HG03520 (cell line): ENCODE results near the gene ABHD11.

Experiments
- ATAC-seq: cut with Tn5 transposase; IDR thresholded peaks from one replicate; pipeline ENCODE4 v1.9.1; 2021; ENCODE audit warnings: mild to moderate bottlenecking, moderate library complexity; ENCODE audit not compliant: unreplicated experiment

Gene ABHD11

GRCh38 chr7:73702665-73703064 lies 35.9 kb downstream of the ABHD11 start:
- ATAC-seq, result no peak

DNA sequence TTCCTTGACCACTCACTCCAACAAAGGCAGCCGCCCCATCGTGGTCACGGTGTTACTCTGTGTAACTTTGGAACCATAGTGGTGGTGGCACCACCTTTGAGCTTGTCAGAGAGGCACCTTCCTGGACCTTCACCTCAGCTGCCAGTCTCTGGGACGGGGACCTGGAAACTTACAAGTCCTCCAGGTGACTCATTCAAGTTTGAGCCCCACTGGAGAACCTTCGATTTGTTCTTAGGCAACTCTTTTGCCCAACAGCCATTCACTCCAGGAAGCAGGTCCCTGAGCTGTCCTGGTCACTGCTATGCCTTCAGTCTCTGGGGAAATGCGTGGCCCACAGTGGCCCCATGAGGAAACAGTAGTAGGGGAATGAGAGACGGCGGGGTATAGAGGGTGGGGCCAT lies 36.4 kb downstream of the ABHD11 start:
- ATAC-seq, result no peak

DNA sequence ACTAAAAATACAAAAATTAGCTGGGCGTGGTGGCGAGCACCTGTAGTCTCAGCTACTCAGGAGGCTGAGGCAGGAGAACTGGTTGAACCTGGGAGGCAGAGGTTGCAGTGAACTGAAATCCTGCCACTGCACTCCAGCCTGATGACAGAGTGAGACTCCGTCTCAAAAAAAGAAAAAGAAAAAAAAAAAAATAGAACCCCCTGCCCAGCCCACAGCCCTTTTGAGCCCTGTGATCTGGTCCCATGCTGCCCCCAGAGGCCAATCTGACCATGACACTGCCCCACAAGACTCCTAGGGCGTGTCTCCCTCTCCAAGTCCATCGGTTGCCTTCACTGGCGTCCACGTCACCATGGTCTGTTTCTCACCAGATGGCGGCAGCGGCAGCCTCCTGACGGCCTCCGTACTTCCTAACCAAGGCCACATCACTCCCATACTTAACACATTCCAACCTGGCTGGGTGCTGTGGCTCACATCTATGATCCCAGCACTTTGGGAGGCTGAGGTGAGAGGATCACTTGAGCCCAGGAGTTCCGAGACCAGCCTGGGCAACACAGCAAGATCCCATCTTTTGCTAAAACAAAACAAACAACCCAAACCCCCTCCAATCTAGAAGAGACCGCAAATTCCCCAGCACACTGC lies 37.1 kb downstream of the ABHD11 start:
- ATAC-seq, result no peak

DNA sequence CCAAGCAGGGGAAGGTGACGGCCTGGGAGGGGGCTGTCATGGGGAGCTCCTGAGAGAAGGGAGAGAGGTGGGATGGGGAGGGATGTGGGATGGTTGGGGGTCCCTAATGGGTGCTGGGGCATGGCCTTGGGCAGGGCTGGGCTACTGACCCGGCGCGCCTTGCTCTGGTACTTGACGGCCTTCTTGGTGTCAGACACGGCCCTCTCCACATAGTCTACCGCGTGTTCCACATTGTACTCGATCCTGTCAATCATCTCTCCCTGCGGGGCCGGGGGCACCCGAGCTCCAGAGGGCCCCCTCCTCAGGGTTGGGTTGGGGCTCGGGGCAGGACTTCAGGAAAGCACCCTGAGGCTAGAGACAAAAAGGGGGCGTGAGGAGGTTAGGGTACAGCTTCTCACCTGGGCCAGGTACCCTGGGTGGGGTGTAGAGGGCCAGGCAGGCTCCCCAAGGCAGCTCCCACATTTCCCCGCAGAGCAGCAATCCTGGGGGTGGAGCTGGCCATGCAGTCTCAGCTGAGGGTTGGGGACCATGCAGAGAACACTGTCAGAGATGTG lies 37.9 kb downstream of the ABHD11 start:
- no peak for ATAC-seq

- ATAC-seq, result no peak
Observed at GRCh38 chr7:73700069-73700423, 38.6 kb downstream of the ABHD11 start.

- ATAC-seq, result no peak
Observed at GRCh38 chr7:73699370-73700068, 39.1 kb downstream of the ABHD11 start.

DNA sequence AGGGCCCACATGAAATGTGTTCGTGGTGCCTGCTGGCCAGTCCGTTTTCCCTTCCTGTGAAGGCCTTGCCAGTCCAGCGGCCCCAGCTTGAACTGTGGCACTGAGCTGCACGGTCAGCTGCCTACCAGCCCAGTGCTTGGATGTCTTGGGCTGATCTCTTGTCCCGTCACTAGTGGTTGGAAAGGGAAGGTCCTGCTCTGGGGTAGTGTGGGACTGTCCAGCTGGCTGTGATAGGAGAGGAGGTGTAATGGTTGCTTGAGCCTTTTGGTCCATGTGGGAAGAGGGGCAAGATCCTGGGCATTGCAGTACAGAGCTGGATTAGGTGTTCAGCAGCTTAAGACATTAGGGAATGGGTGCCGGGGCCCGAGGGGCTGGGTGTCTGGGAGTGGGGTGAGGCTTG lies 40.2 kb downstream of the ABHD11 start:
- no peak for ATAC-seq

DNA sequence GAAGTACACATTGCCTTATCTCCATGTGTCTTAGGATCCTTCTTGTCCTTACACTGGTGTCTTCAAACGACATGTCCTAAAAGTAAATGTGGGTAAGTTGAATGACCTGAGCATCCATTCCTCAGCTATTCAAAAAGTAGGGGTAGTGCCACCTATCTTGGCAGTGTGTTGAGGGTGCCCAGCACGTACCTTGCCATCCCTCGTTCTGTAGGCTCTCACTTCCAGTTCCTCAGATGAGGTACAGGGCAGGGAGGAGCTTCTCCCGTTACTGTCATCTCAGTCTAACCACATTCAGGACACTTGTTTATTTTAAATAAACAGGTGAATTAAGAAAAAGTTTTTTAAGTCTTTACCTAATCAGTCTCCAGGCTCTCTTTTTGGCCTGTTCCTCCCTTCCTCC lies 42.2 kb downstream of the ABHD11 start:
- no peak for ATAC-seq

DNA sequence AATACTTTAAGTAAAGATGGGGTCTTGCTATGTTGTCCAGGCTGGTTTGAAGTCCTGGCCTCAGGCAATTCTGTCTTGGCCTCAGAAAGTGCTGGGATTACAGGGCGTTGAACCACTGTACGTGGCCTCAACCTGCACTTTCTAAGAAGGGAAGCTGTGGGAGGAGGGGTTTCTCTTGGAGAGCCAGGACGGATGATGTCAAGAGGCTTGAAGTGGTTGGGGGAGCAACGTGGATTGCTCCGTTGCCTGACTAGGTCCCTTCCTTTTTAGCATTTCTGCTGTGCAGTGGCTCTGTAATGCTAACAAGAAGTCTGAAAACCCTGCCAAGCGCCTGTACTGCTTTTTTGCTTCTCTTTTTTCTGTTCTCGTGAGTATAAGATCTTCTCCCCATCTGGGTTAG lies 48.0 kb downstream of the ABHD11 start:
- no peak for ATAC-seq

- ATAC-seq, result no peak
Observed at GRCh38 chr7:73688288-73688687, 50.3 kb downstream of the ABHD11 start.
